GM12892 (cell line): ENCODE measurements around the gene MYO7B.
"Not testable (repeated sequence)": the region's sequence is repeated elsewhere in the genome, so short reads cannot be mapped to it uniquely, and the experiment has no call there.

Source experiments
- DNase-seq: peaks from one replicate; pipeline ENCODE4 v3.0.0; 2011; ENCODE audit not compliant: insufficient read length
- FAIRE-seq: peaks from 2 replicates; lab custom pipeline; 2011; peaks lifted over from hg19 to GRCh38; lab: Jason Lieb, UNC
- POLR2A ChIP-seq: IDR thresholded peaks from 2 replicates; pipeline ENCODE4 v1.6.1; 2011; ENCODE audit warnings: low read depth, low read length, control low read depth
- POLR2AphosphoS5 ChIP-seq: IDR thresholded peaks from 2 replicates; pipeline ENCODE4 v1.6.1; 2011; ENCODE audit warnings: low read depth, low read length, control low read depth
- TAF1 ChIP-seq: IDR thresholded peaks from 2 replicates; pipeline ENCODE4 v1.6.1; 2011; ENCODE audit warnings: low read depth, mild to moderate bottlenecking, control low read depth, low read length, borderline replicate concordance

The MYO7B gene

DNA sequence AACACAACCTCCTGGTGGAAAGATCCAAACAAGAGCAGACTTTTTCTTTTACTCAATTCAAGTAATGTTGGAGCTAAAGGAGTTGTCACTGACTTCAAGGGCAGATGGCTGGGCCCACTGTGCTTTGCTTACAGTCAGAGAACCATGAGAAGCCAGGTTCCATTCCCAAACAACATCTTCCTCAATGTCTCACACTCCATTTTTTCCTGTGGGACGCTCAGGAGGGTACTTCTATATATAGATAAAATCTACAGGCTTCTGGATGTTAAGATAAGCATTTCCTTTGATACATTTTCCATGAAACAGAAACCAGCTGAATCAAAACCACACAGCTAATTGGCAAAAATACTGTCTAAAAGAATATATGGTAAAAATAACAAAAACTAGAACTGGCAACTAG is 23.6 kb upstream of the MYO7B start:
- FAIRE-seq (no peak), DNase-seq (no peak)
- TF ChIP-seq POLR2A (no peak), POLR2AphosphoS5 (no peak)

DNA sequence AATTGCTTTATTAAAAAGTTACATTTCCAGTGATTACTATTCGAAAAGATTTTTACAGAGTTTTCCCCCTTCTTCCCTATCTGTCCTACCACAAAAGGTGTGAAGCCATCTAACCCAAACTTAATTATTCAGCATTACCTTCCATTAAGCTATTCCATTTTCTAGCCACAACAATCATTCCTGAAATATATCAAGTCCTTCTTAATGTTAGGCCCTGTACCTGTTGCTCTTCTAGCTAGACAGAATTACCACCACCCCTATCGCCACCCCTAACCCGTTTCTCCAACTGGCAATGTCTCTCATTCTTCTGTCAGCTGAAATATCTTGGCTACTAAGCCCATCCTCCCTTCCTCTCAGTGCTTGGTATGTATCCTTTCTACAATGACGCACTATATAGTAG is 23.1 kb upstream of the MYO7B start:
- no peak for TF ChIP-seq POLR2A
- TF ChIP-seq POLR2AphosphoS5: no peak
- TF ChIP-seq TAF1: no peak
- FAIRE-seq: no peak
- no peak for DNase-seq

DNA sequence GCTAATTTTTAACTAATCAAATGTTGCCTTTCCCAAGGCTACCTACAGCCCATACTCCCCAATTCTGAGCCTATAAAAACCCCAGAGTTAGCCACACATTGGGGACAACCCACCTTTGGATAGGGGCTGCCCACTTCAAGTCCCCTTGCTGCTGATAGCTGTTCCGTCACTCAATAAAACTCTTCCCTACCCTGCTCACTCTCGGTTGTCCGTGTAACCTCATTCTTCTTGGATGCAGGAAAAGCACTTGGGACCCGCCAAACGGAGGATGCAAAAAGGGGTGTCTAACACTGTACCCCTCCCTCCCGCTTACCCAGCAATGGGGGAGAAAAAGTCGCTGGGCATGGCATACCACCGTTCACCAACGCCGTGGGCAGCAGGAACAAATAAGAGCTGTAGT is 21.4 kb upstream of the MYO7B start:
- DNase-seq (no peak), FAIRE-seq (no peak)
- no peak for TF ChIP-seq POLR2AphosphoS5
- no peak for TF ChIP-seq TAF1
- no peak; the same call in 1 of the 2 replicates for TF ChIP-seq POLR2A

DNA sequence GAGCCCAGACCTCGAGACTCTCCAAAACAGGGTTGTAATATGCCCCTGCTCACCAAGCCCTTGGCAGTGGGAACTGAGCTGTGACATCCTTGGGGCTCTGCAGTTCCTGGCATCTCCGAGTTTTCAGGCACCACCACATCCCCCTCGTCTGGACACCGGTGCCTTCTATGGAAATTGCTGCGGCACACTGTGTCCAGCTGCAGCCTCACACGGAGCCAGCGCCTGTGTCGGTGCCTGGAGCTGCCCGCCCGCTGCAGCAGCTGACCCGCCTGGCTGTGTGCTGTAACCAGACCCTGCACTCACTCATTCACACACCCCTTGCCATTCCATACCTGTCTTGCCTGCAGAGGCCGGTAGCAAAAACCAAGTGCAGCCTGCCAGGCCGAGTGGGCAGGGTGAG is 21.0 kb upstream of the MYO7B start:
- DNase-seq: no peak
- FAIRE-seq: no peak
- TF ChIP-seq TAF1 (no peak), POLR2AphosphoS5 (no peak), POLR2A (no peak)

DNA sequence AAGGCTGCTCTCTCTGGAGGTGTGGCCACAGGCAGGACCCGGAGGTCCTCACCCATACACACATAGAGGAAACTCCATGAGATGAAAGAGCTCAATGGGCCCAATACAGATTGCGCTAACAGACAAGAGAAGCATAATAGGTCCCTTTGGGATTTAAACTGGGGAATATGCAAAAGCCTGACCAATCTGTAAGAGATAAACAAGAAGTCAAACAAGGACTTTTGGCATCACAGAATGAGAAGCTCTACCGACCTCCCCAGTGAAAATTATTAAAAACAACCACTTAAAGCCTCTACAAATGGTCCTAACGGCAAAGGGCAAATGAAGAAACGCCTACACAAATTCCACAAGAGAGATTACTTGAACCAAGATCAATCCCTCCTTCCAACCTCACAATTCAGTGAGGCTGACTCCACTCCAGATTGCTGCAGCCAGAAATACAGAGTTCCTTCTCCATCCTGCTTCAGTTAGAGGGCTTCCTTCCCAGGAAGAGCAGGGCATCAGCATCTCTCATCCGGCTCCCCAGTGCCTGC is 20.0 kb upstream of the MYO7B start:
- TF ChIP-seq POLR2AphosphoS5 (no peak), POLR2A (no peak), TAF1 (no peak)
- DNase-seq (no peak), FAIRE-seq (no peak)

DNA sequence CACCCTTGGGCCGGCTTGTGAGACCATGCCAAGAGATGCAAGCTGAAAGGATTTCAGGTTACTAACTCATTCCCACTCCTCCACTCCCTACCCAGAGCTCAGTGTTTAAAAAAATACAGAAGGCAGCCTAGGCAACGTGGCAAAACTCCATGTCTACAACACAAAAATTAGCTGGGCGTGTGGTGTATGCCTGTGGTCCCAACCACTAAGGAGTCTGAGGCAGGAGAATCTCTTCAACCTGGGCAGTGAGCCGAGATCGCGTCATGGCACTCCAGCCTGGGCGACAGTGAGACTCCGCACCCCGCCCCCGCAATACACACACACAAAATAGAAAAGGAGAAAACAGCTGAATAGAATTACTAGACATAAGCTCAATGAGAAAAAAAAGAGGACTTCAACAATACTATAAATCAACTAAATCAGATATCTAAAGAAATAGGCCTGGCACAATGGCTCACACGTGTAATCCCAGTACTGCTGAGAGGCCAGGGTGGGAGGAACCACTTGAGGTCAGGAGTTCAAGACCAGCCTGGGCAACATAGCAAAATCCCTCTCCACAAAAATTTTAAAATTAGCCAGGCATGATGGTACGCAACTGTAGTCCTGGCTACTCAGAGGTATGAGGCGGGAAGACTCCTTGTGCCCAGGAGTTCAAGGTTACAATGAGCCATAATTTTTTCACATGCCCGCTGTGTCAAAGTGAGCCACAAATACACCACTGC is 19.3 kb upstream of the MYO7B start:
- TF ChIP-seq TAF1 (no peak), POLR2AphosphoS5 (no peak)
- no peak for DNase-seq
- FAIRE-seq: no peak

DNA sequence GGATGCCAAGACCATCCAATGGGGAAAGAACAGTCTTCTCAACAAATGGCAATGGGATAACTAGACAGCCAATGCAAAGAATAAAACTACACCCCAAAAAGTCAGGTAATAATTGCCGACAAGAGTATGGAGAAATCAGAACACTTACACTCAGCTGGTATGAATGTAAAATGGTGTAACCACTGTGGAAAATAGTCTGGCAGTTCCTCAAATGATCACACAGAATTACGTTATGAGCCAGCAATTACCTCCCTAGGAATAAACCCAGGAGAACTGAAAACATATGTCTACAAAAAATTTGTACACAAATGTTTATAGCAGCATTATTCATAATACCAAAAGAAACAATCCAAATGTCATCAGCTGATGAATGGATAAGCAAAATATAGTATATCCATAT is 18.0 kb upstream of the MYO7B start:
- FAIRE-seq (no peak), DNase-seq (no peak)
- TF ChIP-seq POLR2A (no peak), TAF1 (no peak), POLR2AphosphoS5 (no peak)

DNA sequence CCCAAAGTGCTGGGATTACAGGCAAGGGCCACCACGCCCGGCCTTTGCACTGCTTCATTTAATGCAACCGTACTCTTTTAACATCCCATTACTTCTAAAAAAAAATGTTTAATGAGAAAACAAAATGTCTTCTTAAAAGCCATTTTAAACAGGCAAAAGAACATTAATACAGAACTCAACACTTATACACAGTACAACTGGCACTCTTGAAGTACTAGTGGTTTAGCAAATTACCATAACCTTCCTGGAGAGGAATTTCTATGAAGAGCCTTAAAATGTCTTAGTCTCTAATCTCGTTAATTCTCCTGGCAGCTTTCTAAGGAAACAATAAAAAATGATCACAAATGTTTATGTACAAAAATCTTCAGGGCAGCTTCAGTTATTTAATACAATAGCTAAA is 15.1 kb upstream of the MYO7B start:
- TF ChIP-seq POLR2A (no peak), POLR2AphosphoS5 (no peak), TAF1 (no peak)
- no peak for DNase-seq
- FAIRE-seq: no peak

DNA sequence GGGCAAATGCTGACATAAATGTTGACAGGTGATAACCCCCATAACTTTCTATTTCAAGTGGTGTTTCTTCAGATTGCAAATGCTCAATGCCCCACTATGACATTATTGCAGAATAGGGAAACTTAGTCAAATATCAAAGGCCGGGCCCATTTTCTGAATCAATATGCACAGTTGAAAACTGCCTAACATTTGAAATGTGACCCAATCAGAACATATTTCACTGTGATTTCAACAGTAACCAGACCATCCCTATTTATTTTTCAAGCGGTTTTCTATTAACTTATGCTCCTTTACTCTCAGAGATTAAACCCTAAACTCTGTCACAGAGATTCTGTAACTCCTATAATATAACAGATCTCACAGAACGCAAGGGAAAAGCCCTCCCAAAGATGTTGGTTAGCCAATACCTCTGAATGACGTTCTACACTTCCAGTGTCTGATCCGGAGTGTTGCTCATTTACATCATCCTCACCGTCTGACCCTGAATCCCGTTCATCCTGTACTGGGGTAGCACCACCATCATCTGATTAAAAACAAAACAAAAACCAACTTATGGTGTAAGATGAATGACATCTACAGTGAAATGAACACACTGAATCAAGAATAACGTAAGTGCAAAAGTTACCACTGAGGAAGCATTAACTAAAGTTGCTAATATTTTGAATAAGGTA is 12.1 kb upstream of the MYO7B start:
- FAIRE-seq (no peak), DNase-seq (no peak)
- no peak for TF ChIP-seq POLR2A
- TF ChIP-seq TAF1: no peak
- TF ChIP-seq POLR2AphosphoS5: no peak

DNA sequence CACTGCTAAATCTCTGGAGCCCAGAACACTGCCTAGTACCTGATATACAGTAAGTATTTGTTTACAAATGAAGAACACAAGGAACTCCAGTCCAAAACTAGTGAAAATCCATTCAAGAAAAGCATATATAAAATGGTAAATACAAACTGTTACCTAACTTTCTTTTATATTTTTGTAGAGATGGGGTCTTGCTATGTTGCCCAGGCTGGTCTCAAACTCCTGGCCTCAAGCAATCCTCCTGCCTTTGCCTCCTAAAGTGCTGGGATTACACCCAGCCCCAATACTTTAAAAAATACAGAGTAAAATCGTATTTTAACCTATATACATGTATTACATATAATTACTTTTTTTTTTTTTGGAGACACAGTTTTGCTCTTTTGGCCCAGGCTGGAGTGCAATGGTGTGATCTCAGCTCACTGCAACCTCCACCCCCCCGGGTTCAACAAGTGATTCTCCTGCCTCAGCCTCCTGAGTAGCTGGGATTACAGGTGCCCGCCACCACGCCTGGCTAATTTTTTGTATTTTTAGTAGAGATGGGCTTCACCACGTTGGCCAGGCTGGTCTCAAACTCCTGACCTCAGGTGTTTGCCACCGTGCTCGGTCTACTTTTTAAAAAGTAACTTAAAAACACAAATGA is 11.2 kb upstream of the MYO7B start:
- not testable (repeated sequence) for FAIRE-seq, DNase-seq

DNA sequence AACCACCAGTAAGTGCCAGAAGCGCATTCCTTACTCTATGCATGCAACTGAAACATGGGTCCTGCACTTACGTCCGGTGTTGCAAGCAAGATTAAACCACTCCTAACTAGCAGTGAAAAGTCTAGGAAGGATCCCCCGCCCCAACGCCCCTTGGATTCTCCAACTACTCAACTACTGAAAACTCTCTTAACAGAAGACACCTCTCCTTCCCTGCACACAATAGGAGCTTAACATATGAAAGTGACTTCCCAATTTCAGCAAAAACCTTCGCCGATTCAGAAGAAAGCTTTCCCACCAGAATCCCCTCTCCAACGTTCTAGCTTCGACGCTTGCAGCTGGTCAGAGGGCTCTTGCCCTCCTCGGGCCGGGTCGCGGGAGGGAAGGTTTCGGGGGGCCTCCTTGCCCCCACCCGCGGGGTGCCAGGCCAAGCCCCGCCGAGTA is 9.8 kb upstream of the MYO7B start:
- DNase-seq (no peak), FAIRE-seq (peak; percentile 65)
- TF ChIP-seq TAF1: no peak
- TF ChIP-seq POLR2A: no peak
- no peak for TF ChIP-seq POLR2AphosphoS5
